ENCODE results near the gene BBOX1. TPM values are rescaled to one million over a fixed set of nuclear protein-coding genes. Genes with fewer than 3 reads are reported as not detected.

The BBOX1 gene
- total and polyA plus RNA-seq, 2 of the 8 experiments (the other 6 are each of a cell fraction or from before 2014, with no cell fraction given): not detected

DNA sequence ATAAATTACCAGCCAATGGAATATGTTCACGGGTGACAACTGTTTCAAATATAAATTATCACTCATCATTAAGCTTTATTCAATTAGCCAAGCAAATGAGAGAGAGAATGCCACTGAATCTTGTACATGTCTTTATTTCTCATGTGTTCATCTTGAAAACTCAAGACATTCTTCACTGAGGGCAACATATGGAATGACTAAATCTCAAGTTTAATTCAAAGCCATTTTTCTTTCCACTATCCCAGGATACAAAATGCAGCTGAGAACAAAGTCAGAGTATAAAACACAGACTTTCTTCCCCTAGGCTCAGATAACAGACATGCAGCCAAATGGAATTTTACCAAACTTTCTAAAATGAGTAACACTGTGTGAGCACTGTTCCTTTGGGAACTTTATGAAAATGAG lies 12.1 kb upstream of the BBOX1 start:
- H2BK120ac ChIP-seq (replicated peaks; ENCODE audit: low read depth, low read length): no peak overlapping the region
- no peaks in the 10 kb centered on the region for H3K27me3 ChIP-seq (replicated peaks in 1 of 4; ENCODE audit: control insufficient read depth in 3 of 4, extremely low read depth in 1 of 4, insufficient read depth in 3 of 4, low read length in 3 of 4)
- H2BK12ac ChIP-seq (ENCODE audit: low read depth, low read length): no peak overlapping the region
- no peak overlapping the region for H3K56ac ChIP-seq (replicated peaks; ENCODE audit: insufficient read length, low read depth, low read length)
- H3K4me3 ChIP-seq (ENCODE audit: extremely low read depth in 1 of 4, insufficient read depth in 2 of 4, low read depth in 3 of 4, low read length in 4 of 4): no peak overlapping the region
- ChIA-PET POLR2A (ENCODE audit: partially characterized antibody) (no interaction called here), CTCF (ENCODE audit: partially characterized antibody) (interaction anchor here (1.9 kb wide), 1 partner anchor 13 kb away, joined by 7 read pairs; the partner anchor contains the start of gene BBOX1)
- WGBS, 2 experiments (ENCODE audit: extremely low coverage in 1 of 2, insufficient coverage in 1 of 2, insufficient read length in 1 of 2, insufficient replicate concordance in 2 of 2, low coverage in 1 of 2, low lambda C conversion rate in 2 of 2, missing lambda C conversion rate in 1 of 2): 96% methylated on average over 1 of the region's 1 CpG; no CpG with 5 or more reads in 1 of the 2 experiments
- no peak overlapping the region for H2BK15ac ChIP-seq (ENCODE audit: low read length)
- no peak overlapping the region for H3K18ac ChIP-seq (ENCODE audit: extremely low read depth, low read length)
- no peak overlapping the region for H2AK5ac ChIP-seq (ENCODE audit: low read depth, low read length)
- H3K79me1 ChIP-seq (ENCODE audit: low read depth, low read length): no peaks in the 10 kb centered on the region; the same call in 1 of the 2 replicates
- no peak overlapping the region for H2BK5ac ChIP-seq (ENCODE audit: low read depth, low read length)
- H3K4ac ChIP-seq (replicated peaks; ENCODE audit: insufficient read length, low read depth, low read length): no peak overlapping the region
- H4K91ac ChIP-seq (replicated peaks; ENCODE audit: insufficient read length, low read length): no peak overlapping the region
- no peaks in the 10 kb centered on the region for H3K9me3 ChIP-seq (ENCODE audit: insufficient read depth in 2 of 2, low read depth in 1 of 2, low read length in 1 of 2)
- H3K4me2 ChIP-seq (ENCODE audit: insufficient read depth in 1 of 2, low read depth in 2 of 2, low read length in 2 of 2): no peak overlapping the region
- no peaks in the 10 kb centered on the region for H3K4me1 ChIP-seq (replicated peaks in 1 of 4; ENCODE audit: control insufficient read depth in 3 of 4, insufficient read depth in 4 of 4, low read length in 3 of 4)
- H4K8ac ChIP-seq (ENCODE audit: extremely low read depth, insufficient read depth, low read length): no peak overlapping the region
- no peaks in the 10 kb centered on the region for H3K36me3 ChIP-seq (ENCODE audit: control insufficient read depth in 2 of 4, insufficient read depth in 4 of 4, low read length in 3 of 4)
- H4K5ac ChIP-seq (ENCODE audit: insufficient read length, low read depth, low read length): no peak overlapping the region
- H3K23me2 ChIP-seq (ENCODE audit: low read depth, low read length): no peaks in the 10 kb centered on the region
- no peaks in the 10 kb centered on the region for H4K20me1 ChIP-seq (replicated peaks in 1 of 2; ENCODE audit: control insufficient read depth in 1 of 2, insufficient read depth in 2 of 2, low read length in 2 of 2)
- DNase-seq (ENCODE audit: low read depth in 1 of 2, low spot score in 2 of 2): no peak
- H3K14ac ChIP-seq (ENCODE audit: insufficient read length): no peak overlapping the region
- no peak overlapping the region for H3K27ac ChIP-seq (ENCODE audit: low read depth, low read length)
- FAIRE-seq: no peak
- H3K9ac ChIP-seq (replicated peaks in 1 of 4; ENCODE audit: extremely low read depth in 1 of 4, low read depth in 3 of 4, low read length in 3 of 4): no peak overlapping the region
- H3K79me2 ChIP-seq (ENCODE audit: control insufficient read depth in 1 of 2, insufficient read depth in 2 of 2, low read length in 2 of 2): no peaks in the 10 kb centered on the region
- no peak overlapping the region for H3K23ac ChIP-seq (ENCODE audit: insufficient read length)
- no peak overlapping the region for H2BK20ac ChIP-seq (ENCODE audit: low read length)
- no peak overlapping the region for H2AFZ ChIP-seq (ENCODE audit: low read length)
- no peak for TF ChIP-seq RBBP5 (IDR thresholded peaks at IDR 0.05; ENCODE audit: borderline replicate concordance, low read depth, low read length)
- TF ChIP-seq BRCA1 (IDR thresholded peaks at IDR 0.05; ENCODE audit: low read depth, low read length): no peak
- no peak for TF ChIP-seq POLR2A (IDR thresholded peaks at IDR 0.05; ENCODE audit: control extremely low read depth in 1 of 2, low read depth in 2 of 2, low read length in 2 of 2)
- no peak for TF ChIP-seq KDM4A (IDR thresholded peaks at IDR 0.05; ENCODE audit: low read depth, low read length, severe bottlenecking)
- TF ChIP-seq ASH2L (IDR thresholded peaks at IDR 0.05; ENCODE audit: low read length): no peak
- TF ChIP-seq, protein P1, sequence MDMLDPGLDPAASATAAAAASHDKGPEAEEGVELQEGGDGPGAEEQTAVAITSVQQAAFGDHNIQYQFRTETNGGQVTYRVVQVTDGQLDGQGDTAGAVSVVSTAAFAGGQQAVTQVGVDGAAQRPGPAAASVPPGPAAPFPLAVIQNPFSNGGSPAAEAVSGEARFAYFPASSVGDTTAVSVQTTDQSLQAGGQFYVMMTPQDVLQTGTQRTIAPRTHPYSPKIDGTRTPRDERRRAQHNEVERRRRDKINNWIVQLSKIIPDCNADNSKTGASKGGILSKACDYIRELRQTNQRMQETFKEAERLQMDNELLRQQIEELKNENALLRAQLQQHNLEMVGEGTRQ (IDR thresholded peaks at IDR 0.05; ENCODE audit: low read length): no peak

All from H1 (cell line).